GM18907 (cell line): ENCODE results near the gene RXRB.

Experiments
- ATAC-seq: cut with Tn5 transposase; IDR thresholded peaks from one replicate; pipeline ENCODE4 v1.9.1; 2021; ENCODE audit warnings: mild to moderate bottlenecking, moderate library complexity; ENCODE audit not compliant: unreplicated experiment

Gene RXRB

DNA sequence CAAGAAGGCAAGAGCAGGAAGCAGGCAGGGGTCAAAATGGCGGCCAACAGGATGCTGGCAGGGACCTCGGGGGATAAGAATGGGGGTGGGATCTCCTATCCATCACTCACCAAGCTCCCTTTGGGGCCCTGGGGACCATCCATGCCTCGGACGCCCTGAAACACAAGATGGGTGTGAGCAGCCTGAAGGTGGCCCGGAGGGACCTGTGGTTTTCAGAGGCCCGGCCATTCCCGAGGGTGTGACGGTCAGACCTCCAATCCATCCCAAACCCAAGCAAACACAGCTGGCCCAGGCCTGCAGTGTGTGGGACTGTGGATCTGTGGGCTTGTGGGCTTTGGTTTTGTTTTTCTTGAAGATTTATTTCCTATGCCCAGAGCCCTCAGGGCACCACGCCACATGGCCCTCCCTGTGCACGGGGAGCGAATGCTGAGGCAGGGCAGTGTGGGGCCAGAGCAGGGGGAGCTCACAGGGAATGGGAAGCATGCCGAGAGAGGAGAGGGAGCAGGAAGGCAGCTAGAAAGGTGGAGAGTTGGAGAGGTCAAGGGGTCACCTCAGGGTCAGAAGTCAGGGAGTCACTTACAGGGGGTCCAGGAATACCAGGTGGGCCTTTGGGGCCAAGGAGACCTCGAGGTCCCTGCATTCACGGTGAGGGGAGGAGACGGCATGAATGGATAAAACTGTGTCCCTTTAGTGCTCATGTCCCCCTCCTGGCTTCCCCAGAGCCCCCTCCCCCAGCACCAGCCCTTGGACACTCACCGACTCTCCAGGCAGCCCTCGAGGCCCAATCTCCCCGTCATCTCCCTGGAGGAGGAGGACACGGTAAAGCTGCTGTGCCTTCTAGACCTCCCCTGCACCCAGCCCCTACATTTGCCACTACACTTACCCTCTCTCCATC is 22.7 kb downstream of the RXRB start:
- ATAC-seq = no peak

DNA sequence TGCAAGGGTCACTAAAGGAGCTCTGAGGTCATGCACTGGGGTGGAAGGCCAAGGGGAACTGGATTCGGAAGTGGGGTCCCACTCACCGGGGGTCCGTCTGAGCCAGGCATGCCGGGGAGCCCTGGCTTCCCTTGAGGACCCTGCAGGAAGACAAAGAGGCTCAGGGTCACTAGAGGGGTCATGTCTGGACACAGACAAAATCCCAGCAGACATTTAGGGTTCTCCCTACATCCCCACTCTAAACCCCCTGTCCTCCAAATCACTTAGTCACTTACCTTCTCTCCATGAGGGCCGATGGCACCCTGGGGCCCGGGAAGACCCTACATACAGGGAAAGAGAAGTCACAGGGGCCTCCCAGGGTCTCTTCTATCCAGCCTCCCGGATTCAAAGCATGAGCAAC is 23.6 kb downstream of the RXRB start:
- no peak for ATAC-seq

DNA sequence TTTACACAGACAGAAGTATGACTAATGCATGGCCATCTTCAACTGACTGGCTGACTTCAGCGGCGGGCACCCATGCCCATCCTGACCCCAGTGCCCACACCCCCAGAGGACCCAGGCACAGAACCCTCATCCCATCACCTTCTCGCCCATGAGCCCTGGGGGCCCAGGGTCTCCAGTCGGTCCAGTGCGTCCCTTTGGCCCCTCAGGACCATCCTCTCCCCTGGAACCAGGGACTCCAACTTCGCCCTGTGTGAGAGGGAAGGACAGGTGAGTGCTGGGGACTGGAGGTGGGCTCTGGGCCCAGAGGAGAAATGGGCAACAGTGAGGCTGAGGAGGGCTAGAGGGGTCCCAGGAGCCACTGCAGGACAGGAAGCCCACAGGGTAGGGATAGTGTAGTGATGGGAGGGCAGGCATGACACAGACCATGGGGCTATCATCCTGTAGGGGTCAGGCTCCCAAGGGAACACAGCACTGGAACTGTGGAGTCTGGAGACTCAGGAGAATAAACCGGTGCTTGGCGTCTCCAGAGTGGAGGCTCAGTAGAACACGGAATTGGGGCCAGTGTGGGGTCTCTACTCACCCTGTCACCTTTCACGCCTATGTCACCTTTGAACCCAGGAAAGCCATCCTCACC is 24.9 kb downstream of the RXRB start:
- ATAC-seq = no peak

DNA sequence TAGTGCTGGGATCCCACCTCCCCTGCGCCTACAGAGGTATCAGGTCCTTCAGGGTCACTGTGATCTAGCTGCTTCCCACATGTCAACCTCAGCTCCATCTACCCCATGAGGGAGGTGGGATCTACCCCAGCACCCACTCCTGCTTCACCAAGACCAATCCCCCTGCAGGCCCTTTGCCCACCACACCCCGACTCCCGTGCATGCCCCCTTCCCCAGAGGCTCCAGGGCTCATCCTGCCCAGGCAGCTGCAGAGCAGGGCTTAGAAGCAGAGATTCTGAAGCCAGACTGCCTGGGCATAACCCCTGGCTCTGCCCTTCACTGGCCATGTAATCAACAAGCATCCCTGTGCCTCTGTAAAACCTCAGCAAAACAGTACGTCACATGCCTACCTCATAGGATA is 25.7 kb downstream of the RXRB start:
- ATAC-seq = no peak

DNA sequence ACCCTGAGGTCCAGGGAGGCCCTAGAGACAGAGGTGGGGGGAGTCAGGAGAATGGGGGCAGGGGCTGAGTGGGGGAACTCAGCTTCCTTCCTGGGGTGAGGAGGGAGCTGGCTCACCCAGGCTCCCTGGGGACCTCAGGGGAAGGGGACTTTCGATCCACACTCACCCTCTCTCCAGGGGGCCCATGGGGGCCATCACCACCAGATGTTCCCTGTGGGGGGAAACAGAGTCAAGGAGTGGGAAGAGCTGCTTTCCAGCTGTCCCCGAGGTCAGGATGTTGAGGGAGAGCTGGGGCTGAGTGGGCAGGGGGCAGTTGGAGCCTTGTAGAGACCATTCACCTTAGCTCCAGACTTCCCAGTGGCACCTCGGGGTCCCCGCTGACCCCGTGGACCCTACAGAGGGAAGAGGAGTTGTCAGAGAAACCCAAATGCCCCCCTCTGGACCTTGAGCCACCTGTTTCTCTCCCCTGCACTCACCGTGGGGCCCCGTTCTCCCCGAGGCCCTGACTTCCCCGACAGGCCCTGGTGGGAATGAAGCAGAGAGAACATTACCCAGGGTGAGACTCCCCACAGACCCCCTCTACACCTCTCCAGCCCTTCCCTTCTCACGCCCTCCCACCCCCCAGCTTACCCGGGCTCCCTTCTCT is 26.8 kb downstream of the RXRB start:
- ATAC-seq = no peak

DNA sequence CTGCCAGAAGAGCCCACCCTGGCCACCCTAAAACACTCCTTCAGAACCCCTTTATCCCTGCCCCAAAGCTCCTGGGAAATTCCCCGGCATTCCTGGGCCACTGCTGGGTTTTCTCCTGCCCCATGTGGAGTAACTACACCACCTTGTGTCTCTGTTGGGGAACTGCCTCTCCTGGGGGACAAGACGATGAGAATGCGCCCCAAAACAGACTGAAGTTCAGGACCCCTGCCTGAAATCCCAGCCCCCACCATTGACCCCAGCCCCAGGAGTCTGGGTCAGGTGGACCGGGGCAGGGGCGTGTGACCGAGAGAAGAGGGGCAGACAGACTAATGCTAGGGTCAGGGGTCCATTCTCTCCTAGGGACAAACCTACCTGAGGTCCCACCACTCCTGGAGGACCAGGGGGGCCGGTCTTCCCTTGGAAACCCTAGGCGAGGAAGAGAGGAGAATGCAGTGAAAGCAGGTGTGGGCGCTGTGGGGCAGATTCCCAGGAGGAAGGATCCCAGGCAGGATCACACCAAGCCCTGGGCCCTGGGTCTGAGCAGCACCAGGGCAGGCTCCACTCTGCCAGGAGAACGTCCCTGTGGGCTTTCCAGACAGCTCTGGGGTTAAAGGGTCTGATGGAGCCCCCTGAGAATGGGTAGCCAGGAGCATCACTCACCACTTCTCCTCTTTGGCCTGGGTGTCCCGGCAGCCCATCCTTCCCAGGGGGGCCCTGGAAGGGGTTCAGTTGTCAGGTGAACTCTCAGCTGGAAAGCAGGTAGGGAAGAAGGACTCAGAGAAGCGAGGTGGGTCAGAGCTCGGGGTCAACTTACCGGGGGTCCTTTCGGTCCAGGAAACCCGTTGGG is 27.6 kb downstream of the RXRB start:
- no peak for ATAC-seq

DNA sequence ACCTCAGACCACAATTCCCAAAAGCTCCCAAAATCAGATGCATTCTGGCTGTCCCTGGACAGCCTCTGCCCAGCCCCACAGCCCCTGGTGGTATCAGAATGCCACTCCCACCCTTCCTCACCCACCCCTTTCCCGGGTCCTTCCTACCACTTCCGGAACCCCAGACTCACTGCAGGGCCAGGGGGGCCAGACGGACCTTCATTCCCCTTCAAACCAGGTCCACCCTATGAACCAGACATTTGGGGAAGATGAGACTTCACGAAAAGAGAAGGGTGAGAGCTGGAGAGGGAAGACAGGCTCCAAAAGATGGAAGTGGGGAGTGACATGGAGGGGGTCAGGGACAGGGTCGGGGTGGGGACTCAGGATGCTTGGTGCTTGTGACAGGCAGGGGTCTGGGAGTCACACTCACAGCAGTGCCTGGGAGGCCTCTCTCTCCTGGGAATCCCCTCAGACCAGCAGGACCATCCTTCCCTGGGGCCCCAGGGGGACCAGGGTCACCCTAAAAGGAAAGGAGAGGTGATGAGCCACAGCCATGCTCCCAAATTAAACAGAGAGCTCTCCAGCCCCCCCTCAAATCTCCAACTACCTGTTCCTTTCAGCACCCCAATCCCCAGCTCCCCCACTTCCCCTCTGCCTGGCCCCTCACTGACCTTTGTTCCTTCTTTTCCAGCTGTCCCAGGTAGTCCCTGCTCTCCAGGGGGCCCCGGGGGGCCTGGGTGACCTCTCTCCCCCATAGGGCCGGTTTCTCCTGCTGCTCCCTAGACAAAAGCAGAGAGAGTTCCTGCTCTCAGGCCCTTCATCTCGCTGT is 28.4 kb downstream of the RXRB start:
- no peak for ATAC-seq

DNA sequence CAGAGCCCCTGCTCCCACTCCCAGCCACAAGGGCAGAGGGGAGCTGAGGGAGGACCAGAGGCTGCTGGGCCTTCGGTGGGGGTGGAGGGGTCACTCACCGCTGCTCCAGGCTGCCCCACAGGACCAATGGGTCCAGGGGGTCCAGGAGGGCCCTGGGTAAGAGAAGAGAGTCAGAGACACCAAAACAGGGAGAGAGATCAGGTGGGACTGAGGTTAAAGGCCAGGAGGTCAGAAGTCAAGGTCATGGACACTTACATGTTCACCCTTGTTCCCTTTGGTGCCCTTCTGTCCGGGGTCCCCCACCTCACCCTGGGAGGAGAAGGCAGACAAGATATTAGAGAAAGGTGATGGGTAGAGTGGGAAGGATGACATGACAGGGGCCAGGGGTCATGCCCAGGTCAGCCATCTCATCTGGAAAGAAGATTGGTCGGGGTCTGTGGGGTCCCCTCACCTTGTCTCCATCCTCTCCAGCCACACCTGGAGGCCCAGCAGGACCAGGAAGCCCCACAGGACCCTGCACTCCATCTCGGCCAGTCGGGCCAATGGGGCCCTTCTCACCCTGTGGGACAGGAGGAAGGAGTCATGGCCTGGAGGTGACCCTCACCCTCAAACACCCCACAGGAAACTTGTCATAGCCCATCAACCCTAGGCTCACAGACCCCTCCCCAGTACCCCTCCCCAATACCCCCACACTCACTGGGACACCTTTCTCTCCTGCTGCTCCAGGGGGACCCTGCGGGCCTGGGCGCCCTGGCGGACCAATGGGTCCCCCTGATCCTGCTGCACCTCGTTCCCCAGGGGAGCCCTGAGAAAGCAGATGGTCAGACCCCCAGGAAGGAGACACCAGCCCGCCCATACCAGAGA is 29.2 kb downstream of the RXRB start:
- ATAC-seq = no peak

DNA sequence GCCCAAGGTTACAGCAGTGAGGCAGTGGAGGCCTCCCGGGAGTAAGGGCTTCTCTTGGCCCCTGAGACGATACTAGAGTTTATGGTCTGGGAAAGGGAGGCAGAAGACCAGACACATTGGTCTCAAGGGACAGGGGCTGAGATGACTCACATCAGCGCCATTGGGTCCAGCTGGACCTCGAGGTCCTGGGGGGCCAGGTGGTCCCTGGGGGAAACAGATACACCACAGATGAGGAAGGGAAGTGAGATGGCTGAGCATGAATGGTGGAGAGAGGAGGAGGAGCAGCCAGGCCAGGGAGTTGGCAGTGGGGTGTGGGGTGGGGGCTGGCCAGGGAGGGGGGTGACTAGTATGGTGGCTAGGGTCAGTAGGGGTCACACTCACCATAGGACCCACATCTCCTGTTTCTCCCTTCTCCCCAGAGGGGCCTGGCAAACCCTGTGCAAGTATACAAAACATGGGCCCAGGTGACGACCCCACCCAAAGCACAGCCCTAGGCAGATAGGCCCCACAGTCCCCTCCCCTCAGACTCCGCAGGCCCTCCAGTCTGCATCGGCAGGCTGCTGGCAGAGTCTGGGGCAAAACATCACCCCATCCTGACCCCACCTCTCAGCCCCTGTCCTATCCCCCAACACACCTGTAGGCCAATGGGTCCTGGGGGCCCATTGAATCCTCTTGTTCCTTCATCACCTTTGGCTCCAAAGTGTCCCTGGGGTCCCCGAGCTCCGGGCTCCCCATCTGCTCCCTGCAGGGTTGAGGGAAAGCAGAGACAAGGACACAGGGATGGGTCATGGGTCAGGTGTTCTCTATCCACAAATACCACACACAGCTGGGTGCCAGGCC is 30.1 kb downstream of the RXRB start:
- no peak for ATAC-seq

DNA sequence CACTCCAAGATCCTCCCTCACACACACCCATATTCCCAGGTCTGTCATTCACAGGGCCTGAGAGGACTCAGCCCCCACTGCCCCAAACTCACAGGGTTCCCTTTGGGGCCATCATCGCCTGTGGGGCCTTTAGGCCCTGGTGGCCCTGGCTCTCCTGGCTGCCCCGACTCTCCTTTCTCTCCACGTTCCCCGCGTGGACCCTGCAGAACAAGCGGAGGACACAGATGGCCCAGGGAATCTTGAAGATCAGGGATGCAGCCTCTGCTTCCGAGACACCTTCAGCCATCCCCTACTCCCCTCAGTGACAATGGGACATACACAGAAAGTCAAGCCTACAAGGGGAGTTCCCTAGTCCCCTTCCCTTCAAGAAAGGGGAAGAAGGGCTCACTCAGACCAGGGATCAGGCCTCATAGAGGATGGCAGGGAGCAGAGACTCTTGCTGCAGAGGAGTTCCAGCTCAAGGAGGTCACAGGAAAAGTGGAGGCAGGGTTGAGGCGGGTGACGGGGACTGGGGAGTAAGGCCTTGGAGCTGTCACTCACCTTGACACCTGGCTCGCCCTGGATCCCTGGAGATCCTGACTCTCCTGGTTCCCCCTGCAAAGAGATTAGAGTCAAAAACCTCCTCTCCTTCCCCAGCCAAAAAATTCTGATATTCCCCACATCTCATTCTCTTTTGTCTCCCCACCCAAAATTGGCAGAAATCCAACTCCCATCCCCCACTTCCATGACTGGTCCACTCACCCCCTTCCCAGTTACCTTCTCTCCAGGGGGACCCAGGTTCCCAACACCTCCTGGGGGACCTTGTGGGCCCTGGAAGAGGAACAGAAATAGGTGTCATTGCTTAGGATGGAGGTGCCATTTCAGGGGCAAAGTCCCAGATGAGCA is 30.9 kb downstream of the RXRB start:
- no peak for ATAC-seq

DNA sequence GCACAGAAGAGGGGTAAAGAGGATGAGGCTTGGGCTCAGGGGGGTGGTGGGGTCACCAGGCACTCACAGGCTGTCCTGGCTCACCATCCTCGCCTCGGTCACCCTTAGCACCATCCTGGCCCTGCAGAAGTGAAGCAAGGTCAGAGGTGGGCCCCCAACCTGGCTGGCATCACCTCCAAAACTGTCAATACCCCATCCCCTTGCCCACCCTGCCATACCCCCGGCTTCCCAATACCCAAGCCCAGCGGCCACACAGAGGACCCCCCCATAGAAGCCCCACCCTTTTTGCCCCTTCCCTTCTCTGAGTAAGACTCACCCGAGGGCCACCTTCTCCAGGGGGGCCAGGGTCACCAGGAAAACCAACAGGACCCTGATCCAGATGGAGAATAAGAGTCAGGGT is 31.8 kb downstream of the RXRB start:
- no peak for ATAC-seq

DNA sequence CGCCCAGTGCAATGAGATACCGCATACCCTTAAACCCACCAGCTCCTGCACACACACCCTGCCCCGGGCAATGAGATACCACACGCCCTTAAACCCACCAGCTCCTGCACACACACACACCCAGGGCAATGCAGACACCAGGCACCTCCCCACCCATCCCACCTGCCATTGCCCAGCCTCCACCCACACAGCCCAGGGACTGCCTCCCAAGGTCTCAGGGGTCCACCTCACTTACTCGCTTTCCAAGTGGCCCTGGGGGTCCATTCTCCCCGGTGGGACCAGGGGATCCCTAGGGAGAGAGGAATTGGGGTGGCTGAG is 32.2 kb downstream of the RXRB start:
- ATAC-seq = no peak

DNA sequence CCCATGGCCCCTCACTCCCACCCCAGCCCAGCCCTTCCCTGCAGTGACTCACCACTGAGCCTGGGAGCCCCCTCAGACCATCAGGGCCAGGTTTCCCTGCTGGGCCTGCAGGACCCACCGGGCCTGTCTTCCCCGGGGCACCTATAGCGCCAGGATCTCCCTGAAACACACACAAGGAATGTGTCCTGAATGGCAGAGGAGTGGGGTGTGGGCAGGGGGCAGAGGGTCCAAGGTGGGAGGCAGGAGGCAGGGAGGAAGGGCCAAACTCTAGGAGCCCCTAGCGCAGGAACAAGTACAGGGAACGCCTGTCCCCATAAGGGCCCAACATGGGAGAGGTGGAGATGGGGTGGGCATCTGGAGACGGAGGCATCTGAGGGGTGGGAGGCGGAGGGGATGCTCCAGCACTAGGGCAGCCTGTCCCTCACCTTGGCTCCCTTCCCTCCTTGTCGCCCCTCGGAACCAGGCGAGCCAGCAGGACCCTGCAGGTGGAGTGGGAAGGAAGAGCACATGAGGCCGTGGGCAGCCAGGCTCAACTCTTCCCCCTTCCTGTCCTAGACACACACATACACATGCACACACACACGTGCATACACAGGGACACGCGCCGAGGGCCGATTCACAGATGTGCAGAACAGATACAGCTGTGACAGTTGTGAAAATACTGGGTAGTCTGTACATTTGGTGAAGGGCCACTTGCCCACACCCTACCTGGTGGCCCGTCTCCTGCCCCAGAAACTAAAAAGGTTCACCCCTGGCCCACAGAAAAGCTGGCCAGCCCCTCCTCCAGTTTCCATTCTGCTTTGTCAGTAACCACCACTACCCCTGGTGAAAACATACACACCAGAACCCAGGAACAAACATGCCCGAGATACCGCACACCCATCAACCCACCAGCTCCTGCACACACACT is 32.8 kb downstream of the RXRB start:
- no peak for ATAC-seq

DNA sequence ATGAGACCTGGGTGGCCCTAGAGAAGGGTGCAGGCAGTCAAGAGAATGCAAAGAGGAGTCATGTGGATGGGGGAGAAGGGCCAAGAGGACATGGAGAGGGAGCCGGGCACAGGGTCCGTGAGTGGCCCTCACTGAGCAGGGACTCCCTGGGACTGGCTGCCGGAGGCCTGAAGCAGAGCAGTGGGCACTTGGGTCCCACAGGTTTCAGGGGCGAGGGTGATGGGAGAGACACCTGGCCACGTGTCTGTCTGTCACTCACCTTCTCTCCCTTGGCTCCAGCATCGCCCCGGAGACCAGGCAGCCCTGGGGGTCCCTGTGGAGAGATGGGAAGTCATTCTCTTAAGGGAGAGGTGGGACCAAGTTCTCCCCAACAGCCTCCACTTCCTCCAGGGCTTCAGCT is 33.7 kb downstream of the RXRB start:
- ATAC-seq = no peak

DNA sequence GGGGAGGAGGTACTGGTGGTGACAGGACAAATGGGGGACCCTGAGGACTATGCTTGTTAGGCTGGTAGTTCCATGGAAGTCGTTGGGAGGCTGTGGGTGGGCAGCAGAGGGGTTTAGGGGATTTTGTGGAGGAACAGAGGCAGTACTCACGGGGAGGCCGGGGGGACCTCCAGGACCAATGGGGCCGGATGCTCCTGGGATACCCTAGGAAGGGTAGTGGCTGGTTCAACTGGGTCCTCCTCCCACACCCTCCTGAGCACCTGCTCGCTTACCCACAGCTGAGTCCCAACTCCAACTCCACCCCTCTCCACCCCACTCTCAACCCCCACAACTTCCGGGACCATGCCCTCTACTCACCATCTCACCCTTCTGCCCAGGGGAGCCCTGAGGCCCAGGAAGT is 34.1 kb downstream of the RXRB start:
- no peak for ATAC-seq

DNA sequence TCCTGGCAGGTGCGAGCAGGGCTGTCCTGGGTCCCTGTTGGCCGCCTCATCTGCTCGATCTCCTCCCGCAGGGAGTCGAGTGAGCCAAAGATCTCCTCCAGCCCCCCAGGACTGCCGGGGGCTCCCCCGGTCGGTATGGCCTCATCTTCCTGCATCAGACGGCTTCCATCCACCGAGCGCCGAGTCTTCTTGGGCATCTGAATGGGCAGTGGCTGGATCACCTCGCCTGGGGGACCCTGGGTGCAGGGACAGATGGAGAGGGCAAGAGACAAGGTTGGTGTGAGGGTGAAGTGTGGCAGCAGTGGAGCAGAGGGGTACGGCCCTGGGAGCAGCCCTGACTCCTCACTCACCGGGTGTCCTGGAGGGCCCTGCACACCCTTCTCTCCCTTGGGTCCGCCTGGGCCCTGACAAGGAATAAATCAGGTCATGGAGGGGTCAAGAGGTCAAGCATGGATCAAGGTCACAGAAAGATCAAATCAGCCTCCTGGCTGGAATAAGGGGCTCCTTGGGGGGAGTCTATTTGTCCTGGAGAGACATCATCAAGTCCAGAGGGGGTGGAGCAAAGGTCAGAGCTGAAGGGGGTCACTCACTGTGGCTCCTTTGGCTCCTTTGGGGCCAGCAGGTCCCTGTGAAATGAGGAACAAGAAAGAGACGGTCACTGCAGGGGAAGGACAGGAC is 34.7 kb downstream of the RXRB start:
- no peak for ATAC-seq
